HG02852 (cell line): Measurements from ENCODE around the gene GJB2.
A peak's percentile ranks its signal among the peaks of the same experiment; 100 is the strongest.

Experiments used
- ATAC-seq: cut with Tn5 transposase; IDR thresholded peaks from one replicate; pipeline ENCODE4 v1.9.1; 2021; ENCODE audit warnings: mild to moderate bottlenecking, moderate library complexity; ENCODE audit not compliant: unreplicated experiment

Gene GJB2

DNA sequence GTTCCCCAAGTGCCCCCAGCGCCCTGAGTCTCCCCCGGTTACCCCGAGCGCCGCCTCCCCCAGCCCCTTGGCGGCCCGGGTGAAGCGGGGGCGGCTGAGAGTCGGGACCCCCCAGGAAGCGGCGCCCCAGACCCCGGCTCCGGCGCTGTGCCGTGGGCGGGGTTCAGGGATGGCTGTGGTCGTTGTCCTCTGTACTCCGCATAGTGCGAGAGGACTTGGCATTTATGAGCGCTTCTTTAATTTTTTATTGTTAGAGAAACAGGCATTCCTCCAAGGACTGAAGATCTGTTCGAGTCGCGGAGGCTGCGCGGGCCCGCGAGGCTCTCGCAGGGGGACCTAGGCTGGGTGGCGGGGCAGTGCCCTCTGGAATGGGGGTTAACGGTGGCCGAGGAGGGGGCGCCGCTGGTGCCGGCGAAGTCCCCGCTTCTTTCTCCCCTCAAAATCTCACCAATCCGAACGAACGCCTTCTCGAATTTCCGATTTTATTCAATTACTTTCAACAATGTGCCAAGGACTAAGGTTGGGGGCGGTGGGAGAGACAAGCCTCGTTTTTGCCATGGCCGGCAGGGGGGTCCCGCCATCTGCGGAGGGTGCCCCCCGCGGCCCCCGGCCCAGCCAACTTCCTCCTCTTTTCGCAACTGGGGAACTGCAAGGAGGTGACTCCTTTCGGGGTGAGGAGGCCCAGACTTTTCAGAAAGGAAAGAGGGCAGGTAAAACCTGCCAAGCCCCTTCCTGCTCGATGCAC is 596 bp upstream of the GJB2 start:
- ATAC-seq = no peak

DNA sequence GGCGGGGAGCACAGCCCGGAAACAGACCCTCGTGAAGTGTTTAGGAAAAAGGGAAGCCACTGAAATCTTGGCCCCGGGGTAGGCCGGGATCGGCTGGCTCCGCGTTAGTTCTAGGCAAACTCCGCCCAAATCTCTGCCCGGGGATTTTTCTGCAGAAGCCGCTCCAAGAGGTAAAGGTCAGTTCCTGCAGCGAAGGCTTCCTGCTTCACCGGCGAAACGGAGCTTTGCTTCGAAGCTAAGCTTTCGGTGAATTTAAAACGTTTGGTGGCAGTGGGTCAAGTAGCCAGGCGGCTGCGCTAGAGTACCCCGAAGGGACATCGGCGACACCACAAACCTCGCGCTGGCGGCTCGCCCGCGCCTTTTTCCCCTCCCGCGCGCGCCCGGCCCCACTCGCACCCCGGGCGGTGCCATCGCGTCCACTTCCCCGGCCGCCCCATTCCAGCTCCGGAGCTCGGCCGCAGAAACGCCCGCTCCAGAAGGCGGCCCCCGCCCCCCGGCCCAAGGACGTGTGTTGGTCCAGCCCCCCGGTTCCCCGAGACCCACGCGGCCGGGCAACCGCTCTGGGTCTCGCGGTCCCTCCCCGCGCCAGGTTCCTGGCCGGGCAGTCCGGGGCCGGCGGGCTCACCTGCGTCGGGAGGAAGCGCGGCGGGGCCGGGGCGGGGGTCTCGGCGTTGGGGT is 441 bp downstream of the GJB2 start:
- no peak for ATAC-seq

DNA sequence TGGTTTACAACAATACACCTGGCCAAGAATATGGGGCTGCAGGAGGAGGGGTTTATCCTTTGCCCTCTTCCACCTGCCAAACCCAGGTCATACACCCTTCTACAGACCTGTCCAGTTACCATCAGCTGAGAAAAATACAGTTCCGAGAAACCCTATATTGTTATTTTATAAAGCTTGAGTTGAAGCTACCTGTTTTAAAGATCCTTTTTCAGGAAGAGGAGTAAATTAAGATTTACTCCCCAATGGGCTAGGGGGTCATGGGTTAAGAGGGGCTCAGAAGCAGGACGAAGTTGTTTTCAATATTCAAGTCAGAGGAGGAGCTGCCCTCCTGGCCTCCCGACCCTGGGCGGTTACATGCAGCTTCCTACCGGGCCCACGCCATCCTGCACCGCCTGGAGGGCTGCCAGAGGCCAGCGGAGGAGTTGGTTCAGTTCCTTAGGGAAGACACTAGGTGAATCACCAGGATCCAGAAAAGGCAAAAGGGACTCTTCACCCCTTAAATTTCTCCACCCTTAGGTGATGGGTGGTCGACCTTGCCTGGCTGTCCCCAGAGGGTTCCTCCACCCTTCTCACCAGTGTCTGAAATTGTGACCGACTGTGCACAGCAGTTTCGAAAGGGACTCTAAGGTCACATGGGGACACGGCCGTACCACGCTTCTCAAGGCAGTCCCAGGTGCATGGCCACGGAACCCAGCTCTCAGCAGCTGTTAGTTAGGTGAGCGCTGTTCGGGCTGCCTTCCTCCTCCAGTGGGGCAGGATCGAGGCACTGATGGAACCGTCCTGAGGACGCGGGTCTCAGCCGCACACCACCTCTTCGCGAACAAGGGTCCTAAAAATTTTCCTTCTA is 1.2 kb downstream of the GJB2 start:
- no peak for ATAC-seq

DNA sequence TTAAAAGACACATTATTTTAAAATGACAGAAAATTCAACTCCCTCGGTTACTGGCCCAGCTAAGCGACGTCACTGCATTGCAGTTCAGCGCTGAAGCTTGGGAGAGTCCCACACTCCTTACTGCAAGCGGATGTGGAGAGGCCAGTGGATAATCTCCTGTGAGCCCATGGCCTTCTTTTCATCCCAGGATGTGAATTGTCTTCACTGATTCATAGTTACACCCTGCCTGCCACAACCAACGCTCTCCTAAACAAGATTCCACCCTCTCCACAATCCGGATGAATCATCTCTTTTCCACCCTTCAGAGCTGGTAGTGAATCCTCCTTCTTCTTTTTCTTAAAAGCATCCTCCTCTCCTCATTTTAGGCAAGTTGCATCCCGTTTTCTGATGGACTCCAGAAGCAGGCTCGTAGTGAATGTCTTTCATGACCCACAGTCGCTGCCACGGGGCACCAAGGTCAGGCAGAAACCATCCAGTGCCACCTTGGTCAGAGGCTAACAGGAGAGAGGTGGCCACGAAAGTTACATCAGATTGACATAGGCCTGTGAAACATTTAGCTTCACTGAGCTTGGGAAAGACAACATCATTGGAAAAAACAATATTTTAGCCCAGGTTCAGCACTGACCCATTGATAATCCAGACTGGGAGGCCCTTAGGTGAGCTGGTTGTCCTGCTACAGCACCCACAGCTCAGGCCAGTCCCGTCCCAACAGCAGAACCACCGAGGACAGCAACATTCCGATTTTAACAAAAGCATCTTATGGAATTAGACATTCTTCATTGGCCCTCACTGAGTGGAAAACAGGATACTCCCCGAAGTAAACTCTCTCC is 2.0 kb downstream of the GJB2 start:
- no peak for ATAC-seq

DNA sequence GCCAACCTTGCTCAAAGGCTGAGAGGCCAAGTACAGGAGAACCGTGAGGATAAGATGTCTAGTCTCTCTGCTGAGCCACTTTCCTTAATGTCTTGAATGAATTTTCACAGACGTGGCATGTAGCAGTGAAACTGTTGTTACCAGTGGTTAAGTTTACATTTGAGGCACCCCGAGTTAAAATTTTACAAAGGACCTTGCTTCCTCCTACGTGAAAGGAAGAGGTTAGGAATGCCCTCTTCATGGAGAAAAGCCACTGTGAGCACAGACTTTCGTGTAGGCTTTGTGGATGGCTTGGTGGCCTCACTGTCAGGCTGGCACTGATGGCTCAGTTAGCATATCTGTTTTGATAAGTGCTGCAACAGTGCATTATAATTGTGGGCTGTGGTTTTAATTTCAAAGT is 2.7 kb downstream of the GJB2 start:
- no peak for ATAC-seq

DNA sequence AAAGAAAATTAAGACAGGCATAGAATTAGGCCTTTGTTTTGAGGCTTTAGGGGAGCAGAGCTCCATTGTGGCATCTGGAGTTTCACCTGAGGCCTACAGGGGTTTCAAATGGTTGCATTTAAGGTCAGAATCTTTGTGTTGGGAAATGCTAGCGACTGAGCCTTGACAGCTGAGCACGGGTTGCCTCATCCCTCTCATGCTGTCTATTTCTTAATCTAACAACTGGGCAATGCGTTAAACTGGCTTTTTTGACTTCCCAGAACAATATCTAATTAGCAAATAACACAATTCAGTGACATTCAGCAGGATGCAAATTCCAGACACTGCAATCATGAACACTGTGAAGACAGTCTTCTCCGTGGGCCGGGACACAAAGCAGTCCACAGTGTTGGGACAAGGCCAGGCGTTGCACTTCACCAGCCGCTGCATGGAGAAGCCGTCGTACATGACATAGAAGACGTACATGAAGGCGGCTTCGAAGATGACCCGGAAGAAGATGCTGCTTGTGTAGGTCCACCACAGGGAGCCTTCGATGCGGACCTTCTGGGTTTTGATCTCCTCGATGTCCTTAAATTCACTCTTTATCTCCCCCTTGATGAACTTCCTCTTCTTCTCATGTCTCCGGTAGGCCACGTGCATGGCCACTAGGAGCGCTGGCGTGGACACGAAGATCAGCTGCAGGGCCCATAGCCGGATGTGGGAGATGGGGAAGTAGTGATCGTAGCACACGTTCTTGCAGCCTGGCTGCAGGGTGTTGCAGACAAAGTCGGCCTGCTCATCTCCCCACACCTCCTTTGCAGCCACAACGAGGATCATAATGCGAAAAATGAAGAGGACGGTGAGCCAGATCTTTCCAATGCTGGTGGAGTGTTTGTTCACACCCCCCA is 3.8 kb downstream of the GJB2 start:
- ATAC-seq = no peak

DNA sequence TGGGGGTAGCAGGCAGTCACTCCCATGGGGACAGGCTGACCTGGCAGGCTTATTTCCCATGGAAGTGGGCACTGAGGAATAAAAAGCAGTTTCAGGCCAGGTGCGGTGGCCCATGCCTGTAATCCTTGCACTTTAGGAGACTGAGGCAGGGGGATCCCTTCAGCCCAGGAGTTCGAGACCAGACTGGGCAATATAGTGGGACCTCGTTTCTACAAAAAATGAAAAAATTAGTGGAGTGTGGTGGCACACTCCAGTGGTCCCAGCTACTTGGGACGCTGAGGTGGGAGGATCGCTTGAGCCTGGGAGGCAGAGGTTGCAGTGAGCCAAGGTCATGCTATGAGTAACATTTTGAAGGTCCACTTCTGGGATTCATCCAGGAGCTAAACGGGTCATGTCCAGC is 6.0 kb downstream of the GJB2 start:
- ATAC-seq = no peak

DNA sequence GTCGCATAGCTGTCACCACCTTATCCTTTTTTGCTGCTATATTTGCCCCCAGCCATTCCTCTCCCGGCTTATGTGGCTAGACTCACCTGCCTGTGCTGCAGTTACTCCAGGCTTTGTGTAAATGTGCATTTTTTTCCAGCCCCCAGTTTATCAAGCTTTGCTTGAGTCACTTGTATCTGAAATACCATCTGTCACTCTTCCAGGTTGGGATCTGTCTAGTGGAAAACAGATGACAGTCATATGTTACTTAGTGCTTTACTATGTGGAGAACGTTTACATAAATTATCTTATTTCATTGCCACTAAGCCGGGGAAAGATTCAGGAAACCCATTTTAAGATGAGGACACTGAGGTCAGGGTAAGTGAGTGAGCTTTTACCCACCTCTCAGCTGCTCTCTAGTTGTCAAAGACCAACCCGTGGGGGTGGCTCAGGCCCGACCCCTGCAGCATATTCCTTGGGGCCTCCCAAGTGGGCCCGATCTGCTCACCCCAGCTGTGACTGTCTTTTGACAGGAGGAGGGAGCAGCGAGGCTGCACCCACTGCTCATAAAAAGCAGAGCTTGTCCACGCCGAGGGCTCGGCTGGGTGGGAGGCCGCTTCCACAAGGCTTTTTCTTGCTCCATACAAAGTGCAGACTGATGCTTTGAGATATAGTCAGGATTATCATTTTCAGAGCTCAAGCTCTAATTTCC is 7.2 kb downstream of the GJB2 start:
- ATAC-seq = no peak

DNA sequence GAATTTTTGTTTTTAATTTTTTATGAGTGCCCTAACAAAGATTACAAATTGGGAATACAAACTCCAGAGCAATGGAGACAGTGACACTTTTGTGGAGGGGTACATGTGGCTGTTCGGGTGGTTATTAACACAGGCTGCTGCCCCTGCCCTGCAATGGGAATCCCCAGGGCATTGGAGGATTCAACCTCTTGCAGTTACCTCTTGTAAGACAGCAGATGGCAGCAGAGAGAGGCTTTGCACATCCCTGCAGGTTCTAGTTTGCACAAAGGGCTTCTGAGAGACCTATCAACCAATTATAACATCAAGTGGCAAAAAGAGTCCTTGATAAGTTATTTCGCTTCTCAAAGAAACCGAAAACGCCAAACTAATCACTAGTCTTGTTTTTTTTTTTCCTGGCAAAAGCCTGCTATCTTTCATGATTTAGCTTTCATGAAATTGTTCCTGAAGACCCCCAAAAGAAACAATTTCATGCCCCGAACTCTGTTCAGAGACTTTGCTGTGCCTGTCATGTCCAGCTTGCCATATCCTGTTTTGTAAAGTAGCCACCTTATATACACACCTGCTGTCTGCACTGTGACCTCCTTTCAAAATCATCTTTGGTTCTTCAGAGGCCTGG is 10.4 kb downstream of the GJB2 start:
- ATAC-seq = peak; percentile 79

DNA sequence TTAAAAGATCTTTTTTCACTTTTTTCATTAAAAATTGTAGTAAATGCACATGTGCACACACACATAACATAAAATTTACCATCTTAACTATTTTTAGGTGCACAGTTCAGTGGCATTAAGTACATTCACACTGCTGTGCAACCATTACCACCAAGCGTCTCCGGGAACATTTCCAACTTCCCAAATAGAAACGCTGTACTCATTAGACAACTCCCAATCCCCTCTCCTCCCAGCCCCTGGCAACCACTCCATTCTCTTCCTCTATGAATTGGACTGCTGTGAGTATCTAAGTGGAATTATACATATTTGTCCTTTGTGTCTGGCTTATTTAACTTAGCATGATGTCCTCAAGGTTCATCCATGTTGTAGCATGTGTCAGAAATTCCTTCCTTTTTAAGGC is 11.6 kb downstream of the GJB2 start:
- ATAC-seq = no peak

DNA sequence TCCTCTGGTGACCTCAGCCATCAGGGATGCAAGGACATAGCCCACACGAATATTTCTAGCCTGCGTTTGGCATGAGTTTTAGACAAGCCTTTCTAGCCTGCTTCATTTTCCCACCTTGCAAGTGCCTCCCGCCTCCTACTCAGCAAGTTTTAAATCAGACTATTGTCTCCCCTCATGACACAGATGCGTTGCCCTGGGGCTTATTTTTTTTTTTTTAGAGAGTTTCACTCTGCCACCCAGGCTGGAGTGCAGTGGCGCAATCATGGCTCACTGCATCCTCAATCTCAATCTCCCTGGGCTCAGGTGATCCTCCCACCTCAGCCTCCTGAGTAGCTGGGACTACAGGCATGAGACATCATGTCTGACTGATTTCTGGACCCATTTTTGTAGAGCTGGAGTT is 14.6 kb downstream of the GJB2 start:
- no peak for ATAC-seq

DNA sequence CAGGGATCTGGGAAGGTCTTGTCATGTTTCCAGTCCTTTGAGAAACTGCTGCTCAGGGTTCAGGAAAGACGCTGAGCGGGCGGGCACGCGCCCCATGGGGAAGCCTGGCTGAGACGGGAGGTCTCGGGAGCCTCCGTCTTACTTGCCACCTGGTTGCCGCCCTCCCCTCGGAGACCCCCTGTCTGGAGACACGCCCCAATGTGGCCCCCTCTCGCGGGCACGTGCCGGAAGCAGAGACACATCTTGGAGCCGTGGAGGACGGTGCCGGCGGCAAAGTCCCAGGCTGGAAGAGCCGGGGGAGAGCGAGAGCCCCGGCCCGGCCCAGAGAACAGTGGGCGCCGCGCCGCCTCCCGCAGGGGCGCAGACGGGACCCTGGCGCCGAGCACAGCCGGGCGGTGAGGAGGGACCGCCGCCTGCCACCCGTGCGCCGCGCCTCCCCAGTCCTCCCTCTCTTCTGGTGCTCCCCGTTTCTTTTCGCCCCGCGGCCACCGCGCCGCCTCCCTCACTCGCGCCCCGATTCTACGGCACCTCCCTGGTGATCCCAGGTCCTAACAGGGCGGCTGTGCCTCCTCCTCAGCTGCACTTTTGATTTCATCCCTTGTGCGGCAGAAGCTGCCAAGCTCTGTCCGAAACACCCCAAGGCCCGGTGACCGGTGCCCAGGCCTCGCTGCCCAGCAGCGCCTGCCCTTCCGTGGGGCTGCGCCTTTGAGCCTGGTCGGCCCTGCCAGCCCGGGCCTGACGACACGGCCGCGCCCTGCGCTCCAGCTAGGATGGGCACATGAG is 15.5 kb downstream of the GJB2 start:
- no peak for ATAC-seq

DNA sequence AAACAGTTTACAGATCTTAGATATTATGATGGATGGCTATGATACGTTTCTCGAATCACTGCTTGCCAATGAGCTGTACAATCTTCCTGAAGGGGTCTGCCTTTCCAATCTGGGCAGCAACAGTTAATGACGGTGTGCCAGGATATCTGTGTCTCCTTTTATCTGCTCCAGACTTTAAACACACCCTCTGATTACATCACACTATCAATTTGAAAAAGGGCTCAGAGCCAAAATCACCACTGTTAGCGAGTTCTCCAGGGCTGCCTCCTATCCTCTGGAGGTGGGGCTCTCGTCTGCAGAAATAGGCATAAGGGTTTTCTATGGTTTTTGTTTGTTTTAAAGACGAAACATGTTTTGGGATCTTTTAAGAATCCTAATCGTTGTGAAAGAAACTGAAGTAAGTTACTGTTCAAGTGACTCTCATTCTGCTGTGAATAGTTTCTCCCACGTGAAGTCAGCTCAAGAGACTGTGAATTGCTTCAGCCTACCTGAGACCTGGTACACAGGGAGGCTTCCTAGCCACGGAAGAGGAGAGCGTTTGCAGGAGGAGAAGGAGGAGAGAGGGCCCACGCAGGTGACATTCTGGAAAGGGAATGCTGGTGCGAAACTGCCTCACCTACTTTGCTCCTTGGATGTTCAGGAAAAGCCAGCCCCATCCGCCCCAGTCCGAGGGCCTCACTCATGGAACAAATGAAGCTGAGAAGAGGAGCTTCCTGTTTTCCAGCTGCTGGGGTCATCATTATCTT is 16.7 kb downstream of the GJB2 start:
- no peak for ATAC-seq

DNA sequence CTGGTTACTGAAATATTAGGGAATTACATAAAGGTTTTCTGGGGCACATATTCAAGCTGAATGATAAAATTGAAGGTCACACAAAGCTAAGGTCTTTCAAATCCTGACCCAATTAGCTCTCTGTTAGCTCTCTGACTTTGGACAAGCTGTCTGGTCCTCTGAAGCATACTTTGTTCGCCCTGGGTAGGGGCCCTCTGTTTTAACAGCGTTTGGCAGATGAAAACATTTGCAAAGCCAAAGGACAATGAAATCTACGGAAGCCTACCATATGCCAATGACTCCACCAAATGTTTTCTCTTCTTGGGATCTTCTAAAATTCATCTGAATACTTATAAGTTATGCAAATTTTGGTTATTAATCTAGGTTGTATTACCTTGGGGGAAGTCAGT is 17.3 kb downstream of the GJB2 start:
- no peak for ATAC-seq

DNA sequence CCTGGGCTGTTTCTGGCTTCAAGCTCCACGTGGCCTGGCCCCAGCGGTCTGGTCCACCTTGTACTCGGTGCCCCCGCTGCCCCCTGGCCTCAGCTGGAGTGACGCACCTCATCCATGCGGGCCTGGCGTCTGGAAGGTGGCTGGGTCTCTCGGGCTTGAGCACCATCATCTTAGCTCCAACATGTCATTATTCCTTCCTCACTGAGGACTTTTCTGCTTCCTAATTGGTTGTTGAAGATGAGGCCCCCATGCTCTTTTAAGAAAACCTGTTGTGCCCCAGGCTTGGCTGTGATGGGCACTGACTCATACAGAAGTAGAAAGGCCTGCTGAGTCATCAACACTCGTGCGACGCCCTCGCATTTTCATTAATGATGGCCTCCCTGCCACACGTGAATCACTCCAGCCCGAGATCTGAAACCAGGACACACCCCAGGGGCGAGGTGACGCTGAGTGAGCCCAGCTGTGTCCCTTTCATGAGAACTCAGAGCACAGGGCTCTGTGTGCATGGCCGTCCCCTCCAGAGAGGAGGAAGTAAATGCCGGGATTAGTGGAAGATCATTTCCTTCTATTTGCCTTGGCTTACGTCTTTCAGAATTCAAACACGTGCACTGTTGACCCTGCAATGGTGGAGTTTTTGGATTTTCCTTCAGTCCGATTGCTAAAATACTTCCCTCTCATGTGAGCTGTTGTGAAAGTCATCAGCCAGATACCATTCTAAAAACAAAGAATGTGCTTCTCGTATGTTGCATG is 17.9 kb downstream of the GJB2 start:
- ATAC-seq = peak; percentile 86

DNA sequence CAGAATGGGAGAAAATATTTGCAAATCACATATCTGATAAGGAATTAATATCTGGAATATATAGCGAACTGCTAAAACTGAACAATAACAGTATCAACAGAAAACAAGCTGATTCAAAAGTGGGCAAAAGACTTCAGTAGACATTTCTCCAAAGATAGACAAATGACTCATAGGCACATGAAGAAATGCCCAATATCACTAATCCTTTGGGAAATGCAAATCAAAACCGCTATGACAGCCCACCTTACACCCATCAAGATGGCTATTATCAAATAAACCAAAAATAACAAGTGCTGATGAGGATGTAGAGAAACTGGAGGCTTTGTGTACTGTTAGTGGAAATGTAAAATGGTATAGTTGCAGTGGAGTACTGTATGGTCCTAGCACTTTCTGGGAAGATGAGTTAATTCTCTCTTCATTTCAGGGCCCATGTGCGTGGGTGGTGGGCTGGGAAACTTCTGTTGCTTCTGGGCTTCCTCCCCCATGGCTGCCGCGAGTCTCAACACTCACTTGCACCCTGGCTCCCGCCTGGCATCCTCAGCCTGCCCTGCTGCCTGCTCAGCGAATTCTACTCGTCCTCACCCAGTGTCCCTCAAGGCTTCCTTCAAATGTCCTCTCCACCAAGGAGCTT is 19.5 kb downstream of the GJB2 start:
- ATAC-seq = no peak
